ENCODE results near the gene SERPINB8.

DNA sequence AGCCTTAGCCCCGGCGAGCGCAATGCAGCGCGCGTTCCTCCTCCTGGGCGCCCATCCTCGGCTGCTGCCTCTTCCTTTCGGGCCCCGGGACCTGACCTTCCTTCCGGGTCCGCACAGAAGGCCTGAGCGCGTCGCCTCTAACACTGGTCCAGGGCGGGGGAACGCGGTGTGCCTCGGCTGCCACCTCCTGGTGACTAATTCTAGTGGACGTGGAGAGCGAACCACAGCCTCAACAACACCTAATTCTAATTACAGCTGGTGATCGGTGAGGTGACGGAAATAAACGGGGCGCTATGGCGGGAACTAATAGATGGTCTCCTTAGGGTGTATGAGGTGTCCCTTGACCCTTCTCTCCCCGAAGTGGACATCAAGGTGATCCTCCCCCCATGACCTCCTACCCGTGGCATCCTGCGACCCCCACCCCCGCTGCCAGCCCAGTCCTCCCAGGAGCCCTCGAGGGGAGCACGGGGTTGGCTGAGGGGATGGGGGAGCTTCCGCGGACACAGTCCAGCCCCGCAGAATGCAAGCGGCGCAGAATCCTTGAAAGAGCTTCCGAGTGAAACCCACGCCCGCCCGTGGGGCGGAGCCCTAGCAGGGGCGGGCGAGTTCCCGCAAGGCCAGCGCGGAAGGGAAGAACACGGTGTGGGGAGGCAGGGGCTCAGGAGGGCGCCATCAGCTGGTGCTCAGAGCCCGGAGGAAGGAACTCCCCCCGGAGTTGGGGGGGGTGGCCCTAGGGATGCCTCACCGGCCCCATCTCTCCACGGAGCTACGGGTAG, 33.5 kb upstream of the SERPINB8 start:
- no peak for TF ChIP-seq POLR2AphosphoS5 (IDR thresholded peaks at IDR 0.05; ENCODE audit: borderline replicate concordance, low read depth, low read length)
- TF ChIP-seq EZH2 (IDR thresholded peaks at IDR 0.05): no peak
